Measurements from ENCODE around the gene PPP2R3B.
"Not testable (repeated sequence)": the region's sequence is repeated elsewhere in the genome, so short reads cannot be mapped to it uniquely, and the experiment has no call there.

The PPP2R3B gene

GRCh38 chrX:318068-318738, 68.5 kb downstream of the PPP2R3B start:
- no peak for DNase-seq

DNA sequence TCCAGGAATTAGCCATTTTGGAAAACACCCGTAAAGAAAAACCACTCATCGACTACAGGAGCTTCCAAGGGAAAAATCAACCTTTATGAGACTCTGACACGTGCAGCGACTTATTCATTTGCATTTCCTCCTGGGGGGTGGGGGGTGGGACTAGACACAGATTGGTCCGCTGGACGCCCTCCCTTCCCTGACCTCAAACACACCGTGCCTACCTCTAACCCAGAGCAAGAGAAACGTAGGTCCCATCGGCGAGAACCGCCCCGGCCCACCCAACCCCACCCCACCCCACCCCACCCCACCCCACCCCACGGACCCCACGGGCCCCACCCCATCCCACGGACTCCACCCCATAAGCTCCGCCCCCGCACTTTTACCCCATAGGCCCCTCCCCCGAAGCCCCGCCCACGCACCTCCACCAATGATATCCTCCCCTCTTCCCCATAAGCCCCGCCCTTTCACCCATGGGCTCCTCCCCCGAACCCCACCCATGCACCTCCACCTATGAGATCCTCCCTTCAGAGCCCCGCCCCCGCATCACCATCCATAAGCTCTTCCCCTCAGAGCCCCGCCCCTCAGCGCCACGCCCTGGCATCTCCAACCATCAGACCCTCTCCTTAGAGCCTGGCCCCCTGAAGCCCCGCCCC, 69.2 kb downstream of the PPP2R3B start:
- no peak for DNase-seq

GRCh38 chrX:316351-317325, 70.1 kb downstream of the PPP2R3B start:
- DNase-seq: no peak

GRCh38 chrX:314781-315595, 71.7 kb downstream of the PPP2R3B start:
- DNase-seq: no peak

- DNase-seq: no peak
These were observed 72.7 kb downstream of the PPP2R3B start for GRCh38 chrX:314049-314448.

DNA sequence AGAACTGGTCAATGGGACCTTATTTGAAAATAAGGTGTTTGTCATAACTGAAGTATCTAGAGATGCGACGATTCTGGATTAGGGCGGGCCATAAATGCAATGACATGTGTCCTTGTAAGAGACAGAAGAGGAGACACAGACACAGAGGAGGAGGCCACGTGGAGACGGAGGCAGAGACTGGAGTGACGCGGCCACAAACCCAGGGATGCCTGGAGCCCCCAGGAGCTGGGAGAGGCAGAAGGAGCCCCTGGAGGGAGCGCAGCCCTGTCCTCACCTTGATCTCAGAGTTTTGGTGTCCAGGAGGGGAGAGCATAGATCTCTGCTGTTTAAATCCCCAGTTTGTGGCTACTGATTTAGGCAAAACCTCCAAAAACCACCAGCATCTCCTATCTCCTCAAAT, 73.2 kb downstream of the PPP2R3B start:
- DNase-seq: no peak

DNA sequence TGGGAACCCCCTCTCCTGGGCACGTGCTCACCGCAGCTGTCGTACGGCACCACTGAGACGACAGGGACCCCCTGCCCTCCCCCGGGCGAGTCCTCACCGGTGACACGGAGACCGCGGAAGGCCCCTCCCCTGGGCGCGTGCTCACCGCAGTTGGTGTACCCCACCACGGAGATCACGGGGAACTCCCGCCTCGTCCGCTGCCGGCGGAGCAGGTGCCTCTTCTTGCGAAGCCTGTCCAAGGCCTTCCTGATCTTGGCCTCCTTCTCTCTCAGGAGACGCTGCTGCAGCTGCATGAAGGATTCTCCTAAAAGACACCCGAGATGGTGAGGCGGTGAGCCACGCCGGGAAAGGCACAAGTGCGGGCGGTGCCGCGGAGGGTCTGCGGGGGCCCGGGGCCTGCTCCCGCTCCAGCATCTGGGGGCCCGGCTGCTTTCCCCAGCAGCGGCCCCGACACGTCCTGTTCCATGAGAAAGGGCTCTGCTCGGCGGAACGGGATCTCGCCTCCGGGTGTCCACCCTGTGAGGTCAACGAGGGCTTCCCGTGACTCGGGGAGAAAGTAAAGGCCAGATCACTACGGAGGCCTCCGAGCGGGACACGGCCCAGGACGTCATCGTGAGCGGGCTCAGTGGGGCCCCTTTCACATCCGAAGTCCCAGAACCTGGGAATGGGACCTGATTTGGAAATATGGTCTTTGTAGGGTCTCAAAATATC, 73.9 kb downstream of the PPP2R3B start:
- no peak for DNase-seq

DNA sequence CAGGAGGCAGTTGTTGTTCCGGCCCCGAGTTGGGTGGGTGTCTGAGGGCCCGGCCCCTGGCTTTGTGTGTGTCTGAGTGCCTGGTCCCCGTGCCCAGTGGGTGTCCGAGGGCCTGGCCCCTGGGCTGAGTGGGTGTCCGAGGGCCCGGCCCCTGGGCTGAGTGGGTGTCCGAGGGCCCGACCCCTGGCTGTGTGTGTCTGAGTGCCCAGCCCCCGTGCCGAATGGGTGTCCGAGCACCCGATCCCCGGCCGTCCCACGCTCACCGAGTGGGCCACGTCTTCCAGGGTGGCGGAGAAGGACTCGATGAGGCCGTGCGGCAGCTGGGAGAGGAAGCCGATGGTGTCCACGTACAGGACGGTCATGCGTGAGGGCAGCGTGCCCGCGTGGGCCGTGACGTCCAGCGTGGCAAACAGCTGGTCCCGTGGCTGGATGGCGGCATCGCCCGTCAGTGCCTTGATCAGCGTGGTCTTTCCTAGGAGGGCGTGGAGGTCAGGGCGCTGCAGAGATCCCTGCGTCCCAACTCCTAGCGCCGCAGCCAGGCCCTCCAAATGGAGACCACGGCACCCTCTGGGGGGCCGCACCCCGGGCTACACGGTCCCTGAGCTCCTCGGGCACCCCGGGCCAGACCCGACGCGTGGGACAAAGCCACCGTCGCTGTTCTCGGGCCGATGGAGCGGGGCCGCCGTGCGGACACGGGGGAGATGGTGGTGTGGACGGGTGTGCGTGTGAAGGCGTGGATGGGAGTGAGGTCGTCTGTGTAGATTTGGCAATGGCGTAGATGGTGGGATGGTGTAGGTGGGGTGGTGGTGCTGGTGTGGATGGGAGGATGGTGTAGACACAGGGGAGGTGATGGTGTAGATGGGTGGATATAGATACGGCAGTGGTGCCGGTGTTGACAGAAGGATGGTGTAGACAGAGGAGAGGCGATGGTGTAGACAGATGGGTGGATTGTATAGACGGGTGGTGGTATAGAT, 75.3 kb downstream of the PPP2R3B start:
- no peak for DNase-seq

DNA sequence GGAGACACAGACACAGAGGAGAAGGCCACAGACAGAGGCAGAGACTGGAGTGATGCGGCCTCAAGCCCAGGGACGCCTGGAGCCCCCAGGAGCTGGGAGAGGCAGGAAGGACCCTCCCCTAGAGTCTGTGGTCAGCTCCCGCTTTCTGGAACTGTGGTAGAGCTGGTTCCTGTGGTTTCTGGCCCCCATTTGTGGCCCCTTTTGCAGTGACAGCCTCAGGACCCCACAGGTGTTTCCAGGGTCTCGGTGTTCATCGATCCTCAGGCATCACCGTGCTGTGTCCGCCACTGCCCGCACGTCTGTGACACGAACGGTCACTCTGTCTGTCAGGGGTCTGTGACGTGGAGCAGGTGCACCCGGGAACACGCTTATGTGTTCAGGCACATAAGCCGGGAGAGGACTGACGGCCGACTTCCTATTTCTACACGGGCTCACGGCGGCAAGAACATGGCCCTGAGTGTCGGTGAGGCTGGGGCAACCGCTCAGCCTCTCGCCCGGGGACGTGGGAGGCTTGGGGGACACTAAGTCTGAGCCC, 76.0 kb downstream of the PPP2R3B start:
- no peak for DNase-seq

DNA sequence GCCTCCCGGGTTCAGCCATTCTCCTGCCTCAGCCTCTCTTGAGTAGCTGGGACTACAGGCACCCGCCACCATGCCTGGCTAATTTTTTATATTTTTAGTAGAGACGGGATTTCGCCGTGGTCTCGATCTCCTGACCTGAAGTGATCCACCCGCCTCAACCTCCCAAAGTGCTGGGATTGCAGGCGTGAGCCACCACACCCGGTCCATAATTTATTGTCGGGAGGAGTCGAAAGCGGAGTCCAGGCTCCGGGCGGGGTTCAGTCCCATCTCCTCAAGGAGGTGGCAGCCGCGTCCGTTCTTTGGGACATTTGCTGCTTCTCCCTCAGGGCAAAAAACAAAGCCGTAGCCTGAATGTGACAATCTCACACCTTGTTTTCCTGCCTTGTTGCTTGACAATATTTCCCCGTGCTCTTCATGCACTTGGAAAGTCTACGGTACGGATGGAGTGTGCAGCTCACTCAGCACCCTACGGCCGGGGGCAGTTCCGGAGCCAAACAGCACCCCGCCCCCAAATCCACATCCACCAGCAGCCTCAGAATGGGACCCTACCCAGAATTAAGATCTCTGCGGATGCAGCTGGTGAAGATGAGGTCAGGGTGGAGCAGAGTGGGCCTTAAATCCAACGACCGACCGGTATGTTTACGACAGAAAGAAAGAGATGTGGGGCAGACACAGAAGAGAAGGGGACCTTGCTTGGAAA, 77.7 kb downstream of the PPP2R3B start:
- DNase-seq: no peak

DNA sequence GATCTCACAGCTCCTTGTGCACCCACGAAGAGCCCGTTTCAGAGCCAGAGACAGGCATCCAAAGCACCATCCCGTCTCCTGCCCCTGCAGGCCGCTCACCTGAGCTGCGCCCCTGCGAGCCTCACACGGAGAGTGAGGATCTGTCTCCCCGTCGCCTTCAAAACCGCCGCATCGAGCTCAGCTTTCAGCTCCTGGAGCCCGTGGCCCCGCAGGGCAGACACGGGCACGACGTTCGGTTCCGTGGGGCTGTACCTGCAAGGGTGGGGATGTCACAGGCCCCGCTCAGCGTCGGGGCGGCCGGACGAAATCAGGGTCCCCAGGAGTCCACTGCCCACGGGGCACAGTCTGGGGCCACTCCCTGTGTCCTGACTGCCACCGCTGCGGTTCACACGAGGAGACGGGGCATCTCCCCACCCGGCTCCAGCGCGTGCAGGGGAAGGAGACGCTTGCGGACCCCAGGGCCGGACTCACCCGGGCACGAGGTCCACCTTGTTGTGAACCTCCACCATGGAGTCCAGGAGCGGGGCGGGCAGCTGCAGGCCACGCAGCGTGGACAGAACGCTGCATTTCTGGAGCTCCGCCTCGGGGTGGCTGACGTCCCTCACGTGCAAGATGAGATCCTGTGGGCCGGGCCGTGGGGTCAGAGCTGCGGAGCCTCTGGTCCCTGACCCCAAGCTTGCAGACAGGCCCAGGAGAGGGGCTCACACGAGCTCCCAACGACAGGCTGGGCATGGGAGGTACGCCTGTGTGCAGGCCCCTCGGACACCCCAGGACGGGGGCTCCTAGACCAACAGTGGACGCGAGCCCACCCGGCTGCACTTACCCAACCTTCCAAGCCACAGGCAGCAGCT, 79.2 kb downstream of the PPP2R3B start:
- DNase-seq: no peak

DNA sequence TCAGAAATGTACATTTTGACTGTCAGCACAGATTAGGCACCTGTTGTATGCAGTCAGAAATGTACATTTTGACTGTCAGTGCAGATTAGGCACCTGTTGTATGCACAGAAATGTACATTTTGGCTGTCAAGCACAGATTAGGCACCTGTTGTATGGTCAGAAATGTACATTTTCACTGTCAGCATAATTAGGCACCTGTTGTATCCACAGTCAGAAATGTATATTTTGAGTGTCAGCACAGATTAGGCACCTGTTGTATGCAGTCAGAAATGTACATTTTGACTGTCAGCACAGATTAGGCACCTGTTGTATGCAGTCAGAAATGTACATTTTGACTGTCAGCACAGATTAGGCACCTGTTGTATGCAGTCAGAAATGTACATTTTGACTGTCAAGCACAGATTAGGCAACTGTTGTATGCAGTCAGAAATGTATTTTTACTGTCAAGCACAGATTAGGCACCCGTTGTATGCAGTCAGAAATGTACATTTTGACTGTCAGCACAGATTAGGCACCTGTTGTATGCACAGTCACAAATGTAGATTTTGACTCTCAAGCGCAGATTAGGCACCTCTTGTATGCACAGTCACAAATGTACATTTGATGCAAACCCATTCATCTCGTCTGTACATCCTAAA, 80.0 kb downstream of the PPP2R3B start:
- DNase-seq: not testable (repeated sequence)

GRCh38 chrX:305781-306613, 80.7 kb downstream of the PPP2R3B start:
- not testable (repeated sequence) for DNase-seq

GRCh38 chrX:302975-303374, 83.7 kb downstream of the PPP2R3B start:
- no peak for DNase-seq

GRCh38 chrX:300334-300733, 86.4 kb downstream of the PPP2R3B start:
- DNase-seq: no peak

GRCh38 chrX:298993-299392, 87.7 kb downstream of the PPP2R3B start:
- DNase-seq: no peak

DNA sequence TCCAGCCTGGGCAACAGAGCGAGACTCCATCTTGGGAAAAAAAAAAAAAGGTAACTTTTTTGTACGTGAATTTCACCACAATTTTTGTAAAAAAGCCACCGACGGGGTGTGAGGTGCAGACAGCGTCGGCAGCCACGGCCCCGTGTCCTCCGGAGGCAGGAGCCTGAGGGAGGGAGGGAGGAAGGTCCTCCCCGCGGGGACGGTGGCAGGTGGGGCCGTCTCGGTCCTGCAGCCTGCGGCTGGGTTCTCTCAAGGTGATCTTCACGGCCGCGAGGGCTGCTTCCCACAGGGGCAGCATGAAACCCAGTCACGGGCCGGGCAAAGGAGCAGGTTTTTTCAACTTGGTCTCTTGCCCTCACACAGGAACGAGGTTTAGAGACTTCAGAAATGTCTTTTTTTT, 91.6 kb downstream of the PPP2R3B start:
- no peak for DNase-seq
